PC-9 (cell line): ENCODE results near the gene ZBTB11.

Experiments
- CTCF ChIP-seq: fragments of 200-600 bp; sonication (generic); conservative IDR thresholded peaks from 2 replicates; pipeline ENCODE4 v1.6.1; 2017; ENCODE audit warnings: mixed run types, antibody characterized with exemption, mild to moderate bottlenecking, moderate library complexity
- EZH2 ChIP-seq: fragments of 200-600 bp; sonication (generic); IDR thresholded peaks from 2 replicates; pipeline ENCODE4 v1.8.0; 2017; ENCODE audit warnings: antibody characterized with exemption, low read depth

GRCh38 chr3:101632586-101632985, 44.3 kb downstream of the ZBTB11 start:
- TF ChIP-seq CTCF (no peak), EZH2 (no peak)
